ENCODE measurements around the gene HDGF.

GRCh38 chr1:156733989-156734584 is 17.4 kb downstream of the HDGF start:
- TF ChIP-seq FOXM1 (IDR thresholded peaks at IDR 0.05; ENCODE audit: borderline replicate concordance): no peak
- no peak for TF ChIP-seq NFRKB (IDR thresholded peaks at IDR 0.05)
- no peak for TF ChIP-seq SP1 (IDR thresholded peaks at IDR 0.05)
- TF ChIP-seq ARNT (IDR thresholded peaks at IDR 0.05): no peak
- no peak for TF ChIP-seq FOXK2 (IDR thresholded peaks at IDR 0.05)
- no peak for TF ChIP-seq FOXA1 (IDR thresholded peaks at IDR 0.05)
- no peak for TF ChIP-seq HDGF (IDR thresholded peaks at IDR 0.05; ENCODE audit: borderline replicate concordance)
- TF ChIP-seq ZNF384 (IDR thresholded peaks at IDR 0.05): no peak
- no peak for TF ChIP-seq ELF4 (IDR thresholded peaks at IDR 0.05)
- TF ChIP-seq BHLHE40 (IDR thresholded peaks at IDR 0.05; ENCODE audit: borderline replicate concordance): no peak
